SK-N-SH (cell line): ENCODE measurements around the gene SPOCK3. TPM values are rescaled to one million over a fixed set of nuclear protein-coding genes. Genes with fewer than 3 reads are reported as not detected.

Experiments
- CTCF ChIA-PET: fragments of 300-600, 350-600 bp; formaldehyde crosslinking; extraction: SDS; loops from one replicate; lab custom pipeline; 2021; lab: Yijun Ruan, JAX
- POLR2A ChIA-PET: fragments of 350-600 bp; sonication (Branson Sonifier 250); formaldehyde crosslinking; extraction: SDS; loops from one replicate; lab custom pipeline; 2020; ENCODE audit warnings: antibody characterized with exemption, inconsistent platforms; lab: Yijun Ruan, JAX
- DNase-seq: peaks from one replicate; pipeline ENCODE4 v3.0.0; 2012
- H2AFZ ChIP-seq: fragments of 200-600 bp; sonication (generic); 2 replicates; pipeline ENCODE4 v1.8.1; 2016; ENCODE audit warnings: antibody characterized with exemption, mild to moderate bottlenecking, low read depth
- H3F3A ChIP-seq: fragments of 200-600 bp; sonication (generic); replicated peaks from 2 replicates; pipeline ENCODE3; 2016; ENCODE audit warnings: antibody characterized with exemption, mild to moderate bottlenecking; ENCODE audit not compliant: insufficient read depth
- H3K27ac ChIP-seq, 2 experiments: fragments of 200-500 bp in 1 of 2; fragments of 200-600 bp in 1 of 2; sonication (Bioruptor generic) in 1 of 2; sonication (generic), shearing (Covaris generic) in 1 of 2; 2 replicates each; pipeline versions ENCODE4 v1.5.1 to v1.6.1; 2014 to 2016; ENCODE audit warnings: low read depth in 2 of 2, inconsistent platforms in 1 of 2, low read length in 1 of 2, mild to moderate bottlenecking in 1 of 2, mixed read lengths in 1 of 2
- H3K27me3 ChIP-seq: fragments of 200-600 bp; sonication (generic), shearing (Covaris generic); 2 replicates; pipeline ENCODE4 v1.6.1; 2016; ENCODE audit warnings: mixed run types; ENCODE audit not compliant: insufficient read depth
- H3K36me3 ChIP-seq, 2 experiments: fragments of 200-500 bp in 1 of 2; fragments of 200-600 bp in 1 of 2; sonication (Bioruptor generic) in 1 of 2; sonication (generic) in 1 of 2; replicated peaks in 1 of 2; 2 replicates each; pipeline versions ENCODE3 to v1.5.1; 2014 to 2016; ENCODE audit warnings: low read length in 1 of 2, mild to moderate bottlenecking in 1 of 2; ENCODE audit not compliant: insufficient read depth in 2 of 2, control insufficient read depth in 1 of 2
- H3K4me1 ChIP-seq, 2 experiments: fragments of 200-500 bp in 1 of 2; fragments of 200-600 bp in 1 of 2; sonication (Bioruptor generic) in 1 of 2; sonication (generic), shearing (Covaris generic) in 1 of 2; 2 replicates each; pipeline versions ENCODE4 v1.5.1 to v1.6.1; 2014 to 2016; ENCODE audit warnings: low read depth in 1 of 2, low read length in 1 of 2, mixed run types in 1 of 2; ENCODE audit not compliant: insufficient read depth in 2 of 2, control insufficient read depth in 1 of 2
- H3K4me2 ChIP-seq: fragments of 200-600 bp; sonication (generic), shearing (Covaris generic); 2 replicates; pipeline ENCODE4 v1.6.1; 2017; ENCODE audit warnings: mixed run types
- H3K4me3 ChIP-seq, 2 experiments: fragments of 200-500 bp in 1 of 2; fragments of 200-600 bp in 1 of 2; sonication (Bioruptor generic) in 1 of 2; sonication (generic), shearing (Covaris generic) in 1 of 2; 2 replicates each; pipeline versions ENCODE4 v1.5.1 to v1.8.1; 2014 to 2016; ENCODE audit warnings: low read depth in 2 of 2, inconsistent platforms in 1 of 2, low read length in 1 of 2, mild to moderate bottlenecking in 1 of 2, mixed read lengths in 1 of 2, moderate library complexity in 1 of 2
- H3K79me2 ChIP-seq: fragments of 200-600 bp; sonication (generic); 2 replicates; pipeline ENCODE4 v1.8.1; 2017; ENCODE audit warnings: mild to moderate bottlenecking; ENCODE audit not compliant: insufficient read depth
- H3K9ac ChIP-seq: fragments of 200-600 bp; sonication (generic); 2 replicates; pipeline ENCODE4 v1.6.1; 2017; ENCODE audit warnings: mixed run types
- H3K9me2 ChIP-seq: fragments of 200-600 bp; sonication (generic); 2 replicates; pipeline ENCODE4 v1.6.1; 2017; ENCODE audit warnings: mixed run types
- H3K9me3 ChIP-seq: fragments of 200-600 bp; sonication (generic); 2 replicates; pipeline ENCODE4 v1.6.1; 2017; ENCODE audit warnings: mixed run types, mild to moderate bottlenecking, moderate library complexity
- H4K20me1 ChIP-seq: fragments of 200-600 bp; sonication (generic); 2 replicates; pipeline ENCODE4 v1.6.1; 2017; ENCODE audit warnings: mild to moderate bottlenecking, mixed run types; ENCODE audit not compliant: insufficient read depth
- CHD2 ChIP-seq: fragments of 150-350 bp; IDR thresholded peaks from 2 replicates; pipeline ENCODE4 v1.6.1; 2018; ENCODE audit warnings: low read length; ENCODE audit not compliant: partially characterized antibody
- ELF1 ChIP-seq: IDR thresholded peaks from 2 replicates; pipeline ENCODE4 v1.4.0; 2012
- EP300 ChIP-seq, 2 experiments: IDR thresholded peaks; 2 replicates each; pipeline versions ENCODE4 v1.4.0 to v1.6.1; 2012; ENCODE audit warnings: borderline replicate concordance in 1 of 2, low read depth in 1 of 2, low read length in 1 of 2
- EZH2phosphoT487 ChIP-seq: fragments of 200-600 bp; sonication (generic); IDR thresholded peaks from 2 replicates; pipeline ENCODE4 v1.6.1; 2017; ENCODE audit warnings: low read depth, mixed run types, mild to moderate bottlenecking, antibody characterized with exemption, moderate library complexity, borderline replicate concordance
- FOSL2 ChIP-seq: IDR thresholded peaks from 2 replicates; pipeline ENCODE4 v1.4.0; 2012; ENCODE audit warnings: low read depth, mild to moderate bottlenecking, moderate library complexity, borderline replicate concordance
- FOXM1 ChIP-seq: IDR thresholded peaks from 2 replicates; pipeline ENCODE4 v1.4.0; 2012; ENCODE audit warnings: low read depth, mild to moderate bottlenecking
- GABPA ChIP-seq: IDR thresholded peaks from 2 replicates; pipeline ENCODE4 v1.4.0; 2012; ENCODE audit warnings: low read depth, mild to moderate bottlenecking
- GATA2 ChIP-seq: sonication (generic); formaldehyde crosslinking; IDR thresholded peaks from 2 replicates; pipeline ENCODE4 v1.5.0; 2020; ENCODE audit warnings: mild to moderate bottlenecking, missing genetic modification reagents
- IRF3 ChIP-seq: fragments of 150-350 bp; IDR thresholded peaks from 2 replicates; pipeline ENCODE4 v1.6.1; 2016; ENCODE audit warnings: mild to moderate bottlenecking, low read depth, low read length
- MAX ChIP-seq: IDR thresholded peaks from 2 replicates; pipeline ENCODE4 v1.4.0; 2012; ENCODE audit warnings: low read depth
- MXI1 ChIP-seq: IDR thresholded peaks from 2 replicates; pipeline ENCODE4 v1.6.1; 2012; ENCODE audit warnings: mild to moderate bottlenecking, low read depth, low read length, improper control_type of control experiment
- NFIC ChIP-seq: IDR thresholded peaks from 2 replicates; pipeline ENCODE4 v1.4.0; 2012; ENCODE audit warnings: borderline replicate concordance
- RAD21 ChIP-seq: IDR thresholded peaks from 2 replicates; pipeline ENCODE4 v1.6.1; 2012; ENCODE audit warnings: mild to moderate bottlenecking, low read length
- RFX5 ChIP-seq: IDR thresholded peaks from 2 replicates; pipeline ENCODE4 v1.6.1; 2012; ENCODE audit warnings: mild to moderate bottlenecking, improper control_type of control experiment, low read length
- RXRA ChIP-seq: IDR thresholded peaks from 2 replicates; pipeline ENCODE4 v1.4.0; 2012; ENCODE audit warnings: low read depth, mild to moderate bottlenecking, borderline replicate concordance
- SIN3A ChIP-seq: IDR thresholded peaks from 2 replicates; pipeline ENCODE4 v1.6.1; 2012; ENCODE audit warnings: low read depth, mild to moderate bottlenecking, low read length, moderate library complexity, borderline replicate concordance
- SMC3 ChIP-seq: IDR thresholded peaks from 2 replicates; pipeline ENCODE4 v1.6.1; 2012; ENCODE audit warnings: low read depth, low read length, improper control_type of control experiment
- TAF1 ChIP-seq: IDR thresholded peaks from 2 replicates; pipeline ENCODE4 v1.6.1; 2012; ENCODE audit warnings: low read depth, mild to moderate bottlenecking, low read length, moderate library complexity, borderline replicate concordance
- USF1 ChIP-seq: IDR thresholded peaks from 2 replicates; pipeline ENCODE4 v1.4.0; 2012; ENCODE audit warnings: low read depth, borderline replicate concordance
- USF2 ChIP-seq: fragments of 150-350 bp; IDR thresholded peaks from 2 replicates; pipeline ENCODE4 v1.6.1; 2017; ENCODE audit warnings: antibody characterized with exemption, low read length, low read depth, borderline replicate concordance
- WGBS: methylation state at CpG from one replicate; pipeline ENCODE4 v1.1.6; 2017; ENCODE audit warnings: low lambda C conversion rate; 5-methylcytosine and 5-hydroxymethylcytosine counted together
- polyA plus RNA-seq, 3 experiments: library from polyadenylated mRNA; depleted of rRNA; stranded (reverse); fragments of >200 nt; gene quantifications; 2 replicates each; pipeline ENCODE4 v1.2.3, GENCODE V29; 2012

The SPOCK3 gene
- polyA plus RNA-seq, 1 of the 3 experiments (the other 2 are of a cell fraction): not detected

GRCh38 chr4:166886718-166887117 is 347.6 kb downstream of the SPOCK3 start:
- Histone ChIP-seq H3K4me1 (no peaks in the 10 kb centered on the region), H3F3A (no peaks in the 10 kb centered on the region), H3K27me3 (no peaks in the 10 kb centered on the region), H4K20me1 (no peaks in the 10 kb centered on the region), H3K27ac (no peak overlapping the region), H3K4me2 (no peak overlapping the region), H3K9me2 (0 out of 2 replicates have a peak, but pooled peaks cover under 1% of the 10 kb centered on the region), H3K9ac (no peak overlapping the region), H3K9me3 (no peaks in the 10 kb centered on the region), H3K36me3 (no peaks in the 10 kb centered on the region), H3K4me3 (no peak overlapping the region), H3K79me2 (no peaks in the 10 kb centered on the region), H2AFZ (no peak overlapping the region)
- WGBS: 17% methylated on average over 2 of the region's 2 CpGs
- DNase-seq: no peak
- TF ChIP-seq GABPA (no peak), EP300 (IDR thresholded peaks at IDR 0.05; ENCODE audit: borderline replicate concordance in 1 of 2, low read depth in 1 of 2, low read length in 1 of 2) (no peak), USF1 (no peak), GATA2 (no peak), USF2 (no peak), FOXM1 (no peak), FOSL2 (no peak), NFIC (no peak), MXI1 (no peak), EZH2phosphoT487 (no peak), ELF1 (no peak), MAX (no peak), RAD21 (no peak), RXRA (no peak), CHD2 (no peak), SMC3 (no peak), SIN3A (no peak)
- ChIA-PET POLR2A (no interaction called here), CTCF (no interaction called here)

- Histone ChIP-seq H3K9ac (no peak overlapping the region), H3F3A (no peaks in the 10 kb centered on the region), H3K79me2 (no peaks in the 10 kb centered on the region), H3K4me3 (no peak overlapping the region), H3K9me2 (no peaks in the 10 kb centered on the region), H3K4me2 (no peak overlapping the region), H4K20me1 (no peaks in the 10 kb centered on the region), H3K9me3 (no peaks in the 10 kb centered on the region), H2AFZ (no peak overlapping the region), H3K27ac (no peak overlapping the region), H3K27me3 (no peaks in the 10 kb centered on the region), H3K36me3 (no peaks in the 10 kb centered on the region), H3K4me1 (no peaks in the 10 kb centered on the region)
- ChIA-PET POLR2A (no interaction called here), CTCF (no interaction called here)
- no peak for DNase-seq
- TF ChIP-seq RFX5 (no peak), TAF1 (no peak), IRF3 (no peak), SIN3A (no peak), CHD2 (no peak)
- WGBS: 11% methylated on average over 2 of the region's 2 CpGs
These were observed 352.1 kb downstream of the SPOCK3 start for GRCh38 chr4:166882221-166882620.
